ENCODE measurements around the gene ZNF267. TPM values are rescaled to one million over a fixed set of nuclear protein-coding genes. Genes with fewer than 3 reads are reported as not detected.
"Not testable (repeated sequence)": the region's sequence is repeated elsewhere in the genome, so short reads cannot be mapped to it uniquely, and the experiment has no call there.

The ZNF267 gene
- total RNA-seq, 1 donor from 2014 or later = 19.6 TPM

- DNase-seq (ENCODE audit: low read depth) (peak; percentile 84), FAIRE-seq (no peak)
- H3K27ac ChIP-seq (ENCODE audit: low read depth, low read length) = peak overlapping the region; percentile 55
These were observed 6.8 kb downstream of the ZNF267 start for GRCh38 chr16:31880322-31880979.

GRCh38 chr16:31886227-31886626 is 12.6 kb downstream of the ZNF267 start:
- H3K9me3 ChIP-seq (ENCODE audit: insufficient read depth, low read depth, low read length) = no peaks in the 10 kb centered on the region
- FAIRE-seq (no peak), DNase-seq (ENCODE audit: low read depth) (no peak)
- no peak for TF ChIP-seq EZH2 (IDR thresholded peaks at IDR 0.05; ENCODE audit: insufficient read depth, low read length)
- TF ChIP-seq, protein P1, sequence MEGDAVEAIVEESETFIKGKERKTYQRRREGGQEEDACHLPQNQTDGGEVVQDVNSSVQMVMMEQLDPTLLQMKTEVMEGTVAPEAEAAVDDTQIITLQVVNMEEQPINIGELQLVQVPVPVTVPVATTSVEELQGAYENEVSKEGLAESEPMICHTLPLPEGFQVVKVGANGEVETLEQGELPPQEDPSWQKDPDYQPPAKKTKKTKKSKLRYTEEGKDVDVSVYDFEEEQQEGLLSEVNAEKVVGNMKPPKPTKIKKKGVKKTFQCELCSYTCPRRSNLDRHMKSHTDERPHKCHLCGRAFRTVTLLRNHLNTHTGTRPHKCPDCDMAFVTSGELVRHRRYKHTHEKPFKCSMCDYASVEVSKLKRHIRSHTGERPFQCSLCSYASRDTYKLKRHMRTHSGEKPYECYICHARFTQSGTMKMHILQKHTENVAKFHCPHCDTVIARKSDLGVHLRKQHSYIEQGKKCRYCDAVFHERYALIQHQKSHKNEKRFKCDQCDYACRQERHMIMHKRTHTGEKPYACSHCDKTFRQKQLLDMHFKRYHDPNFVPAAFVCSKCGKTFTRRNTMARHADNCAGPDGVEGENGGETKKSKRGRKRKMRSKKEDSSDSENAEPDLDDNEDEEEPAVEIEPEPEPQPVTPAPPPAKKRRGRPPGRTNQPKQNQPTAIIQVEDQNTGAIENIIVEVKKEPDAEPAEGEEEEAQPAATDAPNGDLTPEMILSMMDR (IDR thresholded peaks at IDR 0.05; ENCODE audit: insufficient read depth, low read depth, low read length) = no peak
- no peak overlapping the region for H3K27ac Mint-ChIP-seq (ENCODE audit: unreplicated experiment)
- peaks cover 29% of the 10 kb centered on the region for H4K20me1 ChIP-seq (ENCODE audit: insufficient read depth, low read length)
- no peaks in the 10 kb centered on the region for H3K27me3 ChIP-seq (ENCODE audit: insufficient read depth, low read length)
- H3K4me2 ChIP-seq (ENCODE audit: low read length) = no peak overlapping the region
- no peaks in the 10 kb centered on the region for H3K27me3 Mint-ChIP-seq (ENCODE audit: low read depth, unreplicated experiment)
- H3K4me1 Mint-ChIP-seq (ENCODE audit: low read depth, unreplicated experiment) = no peaks in the 10 kb centered on the region
- H3K9ac ChIP-seq (ENCODE audit: low read length) = no peak overlapping the region
- no peak overlapping the region for H3K4me3 Mint-ChIP-seq (ENCODE audit: unreplicated experiment)
- peaks cover 2% of the 10 kb centered on the region for H3K9me3 Mint-ChIP-seq (ENCODE audit: unreplicated experiment)
- H2AFZ ChIP-seq (ENCODE audit: low read depth, low read length) = no peak overlapping the region
- no peaks in the 10 kb centered on the region for H3K4me1 ChIP-seq (ENCODE audit: insufficient read depth, low read length)
- peaks cover 65% of the 10 kb centered on the region for H3K36me3 Mint-ChIP-seq (ENCODE audit: low read depth, unreplicated experiment)
- peaks cover 99% of the 10 kb centered on the region for H3K79me2 ChIP-seq (ENCODE audit: insufficient read depth, low read length)
- no peak overlapping the region for H3K27ac ChIP-seq (ENCODE audit: low read depth, low read length)
- H3K36me3 ChIP-seq (ENCODE audit: insufficient read depth, low read length) = peaks cover 34% of the 10 kb centered on the region
- no peak overlapping the region for H3K4me3 ChIP-seq (ENCODE audit: insufficient read depth, low read depth, low read length)

More at GRCh38 chr16:31880322-31880979, 6.8 kb downstream of the ZNF267 start:
- Histone ChIP-seq H3K9me3 (ENCODE audit: insufficient read depth, low read depth, low read length) (no peaks in the 10 kb centered on the region), H3K27me3 (ENCODE audit: insufficient read depth, low read length) (no peaks in the 10 kb centered on the region), H3K4me2 (ENCODE audit: low read length) (peak overlapping the region; percentile 72), H3K4me3 (ENCODE audit: insufficient read depth, low read depth, low read length) (peak overlapping the region; percentile 29), H2AFZ (ENCODE audit: low read depth, low read length) (no peak overlapping the region), H4K20me1 (ENCODE audit: insufficient read depth, low read length) (peaks cover 36% of the 10 kb centered on the region), H3K9ac (ENCODE audit: low read length) (peak overlapping the region; percentile 41), H3K4me1 (ENCODE audit: insufficient read depth, low read length) (peaks cover 40% of the 10 kb centered on the region), H3K36me3 (ENCODE audit: insufficient read depth, low read length) (peaks cover 11% of the 10 kb centered on the region), H3K79me2 (ENCODE audit: insufficient read depth, low read length) (peaks cover 96% of the 10 kb centered on the region)
- Mint-ChIP-seq H3K36me3 (ENCODE audit: low read depth, unreplicated experiment) (peaks cover 38% of the 10 kb centered on the region), H3K9me3 (ENCODE audit: unreplicated experiment) (no peaks in the 10 kb centered on the region), H3K4me3 (ENCODE audit: unreplicated experiment) (no peak overlapping the region), H3K27me3 (ENCODE audit: low read depth, unreplicated experiment) (no peaks in the 10 kb centered on the region), H3K27ac (ENCODE audit: unreplicated experiment) (peak overlapping the region; percentile 81), H3K4me1 (ENCODE audit: low read depth, unreplicated experiment) (peaks cover 44% of the 10 kb centered on the region)
- TF ChIP-seq EZH2 (IDR thresholded peaks at IDR 0.05; ENCODE audit: insufficient read depth, low read length) = no peak
- TF ChIP-seq, protein P1 (IDR thresholded peaks at IDR 0.05; ENCODE audit: insufficient read depth, low read depth, low read length) = no peak

DNA sequence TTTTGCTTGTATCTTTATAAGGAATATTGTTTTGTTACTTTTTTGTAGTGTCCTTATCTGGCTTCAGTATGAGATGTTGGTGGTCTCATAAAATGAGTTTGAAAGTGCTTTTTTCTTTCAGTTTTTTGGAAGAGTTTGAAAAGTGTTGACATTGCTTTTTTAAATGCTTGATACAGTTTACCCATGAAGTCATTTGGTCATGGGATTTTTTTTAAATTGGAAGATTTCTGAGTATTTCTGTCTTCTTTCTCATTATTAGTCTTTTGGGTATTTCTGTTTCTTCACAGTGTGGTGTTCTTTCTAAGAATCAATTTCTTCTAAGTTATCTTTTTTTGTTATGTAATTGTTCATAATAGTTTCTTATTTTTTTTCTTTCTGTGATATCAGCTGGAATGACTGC is 15.1 kb downstream of the ZNF267 start:
- TF ChIP-seq EZH2 (IDR thresholded peaks at IDR 0.05; ENCODE audit: insufficient read depth, low read length) = no peak
- TF ChIP-seq, protein P1 (IDR thresholded peaks at IDR 0.05; ENCODE audit: insufficient read depth, low read depth, low read length) = no peak
- H3K27me3 Mint-ChIP-seq (ENCODE audit: low read depth, unreplicated experiment) = no peaks in the 10 kb centered on the region
- no peak overlapping the region for H3K27ac Mint-ChIP-seq (ENCODE audit: unreplicated experiment)
- peaks cover 76% of the 10 kb centered on the region for H3K36me3 Mint-ChIP-seq (ENCODE audit: low read depth, unreplicated experiment)
- H3K4me3 ChIP-seq (ENCODE audit: insufficient read depth, low read depth, low read length) = no peak overlapping the region
- no peaks in the 10 kb centered on the region for H3K4me1 Mint-ChIP-seq (ENCODE audit: low read depth, unreplicated experiment)
- no peak for FAIRE-seq
- H4K20me1 ChIP-seq (ENCODE audit: insufficient read depth, low read length) = peaks cover 14% of the 10 kb centered on the region
- H3K9me3 Mint-ChIP-seq (ENCODE audit: unreplicated experiment) = peaks cover 18% of the 10 kb centered on the region
- no peaks in the 10 kb centered on the region for H3K4me1 ChIP-seq (ENCODE audit: insufficient read depth, low read length)
- no peak overlapping the region for H3K4me3 Mint-ChIP-seq (ENCODE audit: unreplicated experiment)
- H3K9me3 ChIP-seq (ENCODE audit: insufficient read depth, low read depth, low read length) = no peaks in the 10 kb centered on the region
- H3K27me3 ChIP-seq (ENCODE audit: insufficient read depth, low read length) = no peaks in the 10 kb centered on the region
- H3K4me2 ChIP-seq (ENCODE audit: low read length) = no peak overlapping the region
- peaks cover 81% of the 10 kb centered on the region for H3K79me2 ChIP-seq (ENCODE audit: insufficient read depth, low read length)
- no peak overlapping the region for H3K27ac ChIP-seq (ENCODE audit: low read depth, low read length)
- H3K36me3 ChIP-seq (ENCODE audit: insufficient read depth, low read length) = peaks cover 36% of the 10 kb centered on the region
- no peak overlapping the region for H3K9ac ChIP-seq (ENCODE audit: low read length)
- no peak overlapping the region for H2AFZ ChIP-seq (ENCODE audit: low read depth, low read length)
- no peak for DNase-seq (ENCODE audit: low read depth)

- not testable (repeated sequence) for H3K27ac ChIP-seq (ENCODE audit: low read depth, low read length); H3K27me3 Mint-ChIP-seq (ENCODE audit: low read depth, unreplicated experiment); DNase-seq (ENCODE audit: low read depth); H4K20me1 ChIP-seq (ENCODE audit: insufficient read depth, low read length); H3K4me1 Mint-ChIP-seq (ENCODE audit: low read depth, unreplicated experiment); H3K4me2 ChIP-seq (ENCODE audit: low read length); H3K27me3 ChIP-seq (ENCODE audit: insufficient read depth, low read length); H3K4me1 ChIP-seq (ENCODE audit: insufficient read depth, low read length); H3K27ac Mint-ChIP-seq (ENCODE audit: unreplicated experiment); H3K4me3 ChIP-seq (ENCODE audit: insufficient read depth, low read depth, low read length); H2AFZ ChIP-seq (ENCODE audit: low read depth, low read length); H3K9me3 ChIP-seq (ENCODE audit: insufficient read depth, low read depth, low read length); FAIRE-seq; H3K9ac ChIP-seq (ENCODE audit: low read length); H3K4me3 Mint-ChIP-seq (ENCODE audit: unreplicated experiment)
- H3K79me2 ChIP-seq (ENCODE audit: insufficient read depth, low read length) = peaks cover 78% of the 10 kb centered on the region
- H3K9me3 Mint-ChIP-seq (ENCODE audit: unreplicated experiment) = peaks cover 24% of the 10 kb centered on the region
- H3K36me3 Mint-ChIP-seq (ENCODE audit: low read depth, unreplicated experiment) = peaks cover 82% of the 10 kb centered on the region
- peaks cover 45% of the 10 kb centered on the region for H3K36me3 ChIP-seq (ENCODE audit: insufficient read depth, low read length)
These were observed 18.5 kb downstream of the ZNF267 start for GRCh38 chr16:31892111-31892510.
